ENCODE data around the gene MUS81.
"Not testable (repeated sequence)": the region's sequence is repeated elsewhere in the genome, so short reads cannot be mapped to it uniquely, and the experiment has no call there.

MUS81 gene

GRCh38 chr11:65880027-65880426 is 19.8 kb downstream of the MUS81 start:
- no peak for DNase-seq

DNA sequence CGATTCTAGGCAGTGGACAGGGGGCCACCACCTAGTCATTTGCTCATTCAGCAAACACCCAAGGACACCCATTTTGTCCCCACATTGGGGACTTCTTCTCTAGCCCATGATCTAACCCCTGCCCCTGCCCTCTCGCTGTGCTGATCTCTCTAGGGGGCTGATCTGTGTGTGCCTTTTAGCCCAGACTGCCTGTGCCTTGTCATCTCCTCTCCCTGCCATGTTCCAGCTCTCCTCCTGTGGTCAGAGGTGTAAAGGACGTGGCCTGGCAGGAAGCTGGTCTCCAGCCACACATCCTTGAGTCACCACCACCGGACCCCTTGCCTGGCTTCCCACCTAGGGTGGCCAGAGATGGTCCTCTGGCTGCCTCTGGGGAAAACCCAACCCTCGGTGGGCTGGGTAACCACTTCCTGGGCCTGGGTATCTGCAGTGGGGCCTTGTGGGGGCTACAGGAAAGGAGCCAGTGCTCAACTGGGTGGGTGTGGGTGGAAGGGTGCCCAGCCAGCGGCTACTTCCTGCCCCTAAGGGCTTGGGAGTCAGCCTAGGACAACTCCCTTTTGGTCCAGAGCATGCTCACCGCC is 20.7 kb downstream of the MUS81 start:
- DNase-seq, result peak; percentile 77

DNA sequence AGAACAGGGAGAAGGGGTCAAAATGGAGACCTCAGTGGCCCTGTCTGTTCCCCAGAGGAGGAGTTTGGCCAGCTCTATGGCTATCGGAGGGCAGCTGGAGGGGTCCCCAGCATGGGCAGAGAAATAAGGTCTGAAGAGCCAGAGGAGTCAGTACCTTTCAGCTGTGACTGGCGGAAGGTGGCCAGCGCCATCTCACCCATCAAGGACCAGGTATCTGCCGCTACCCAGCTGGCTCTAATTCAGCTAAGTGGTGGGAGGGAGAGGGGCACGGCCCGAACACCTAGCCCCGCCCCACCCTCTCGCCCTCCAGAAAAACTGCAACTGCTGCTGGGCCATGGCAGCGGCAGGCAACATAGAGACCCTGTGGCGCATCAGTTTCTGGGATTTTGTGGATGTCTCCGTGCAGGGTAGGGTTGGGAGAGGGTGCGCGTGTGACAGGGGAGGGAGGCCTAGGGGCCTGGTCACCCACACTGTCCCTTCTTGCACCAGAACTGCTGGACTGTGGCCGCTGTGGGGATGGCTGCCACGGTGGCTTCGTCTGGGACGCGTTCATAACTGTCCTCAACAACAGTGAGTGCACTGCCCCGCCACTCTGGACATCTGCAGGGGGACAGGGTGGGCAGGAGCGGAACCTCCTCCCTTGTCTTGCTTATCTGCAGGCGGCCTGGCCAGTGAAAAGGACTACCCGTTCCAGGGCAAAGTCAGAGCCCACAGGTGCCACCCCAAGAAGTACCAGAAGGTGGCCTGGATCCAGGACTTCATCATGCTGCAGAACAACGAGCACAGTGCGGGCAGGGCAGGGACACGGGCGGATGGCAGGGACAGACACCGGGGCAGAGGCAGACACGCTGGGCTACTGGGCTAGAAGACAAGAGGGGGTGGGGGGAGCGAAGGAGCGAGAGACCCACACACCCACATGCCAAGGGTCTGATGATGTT is 22.2 kb downstream of the MUS81 start:
- no peak for DNase-seq

- DNase-seq, result no peak
These were observed 23.0 kb downstream of the MUS81 start for GRCh38 chr11:65883058-65883761.

DNA sequence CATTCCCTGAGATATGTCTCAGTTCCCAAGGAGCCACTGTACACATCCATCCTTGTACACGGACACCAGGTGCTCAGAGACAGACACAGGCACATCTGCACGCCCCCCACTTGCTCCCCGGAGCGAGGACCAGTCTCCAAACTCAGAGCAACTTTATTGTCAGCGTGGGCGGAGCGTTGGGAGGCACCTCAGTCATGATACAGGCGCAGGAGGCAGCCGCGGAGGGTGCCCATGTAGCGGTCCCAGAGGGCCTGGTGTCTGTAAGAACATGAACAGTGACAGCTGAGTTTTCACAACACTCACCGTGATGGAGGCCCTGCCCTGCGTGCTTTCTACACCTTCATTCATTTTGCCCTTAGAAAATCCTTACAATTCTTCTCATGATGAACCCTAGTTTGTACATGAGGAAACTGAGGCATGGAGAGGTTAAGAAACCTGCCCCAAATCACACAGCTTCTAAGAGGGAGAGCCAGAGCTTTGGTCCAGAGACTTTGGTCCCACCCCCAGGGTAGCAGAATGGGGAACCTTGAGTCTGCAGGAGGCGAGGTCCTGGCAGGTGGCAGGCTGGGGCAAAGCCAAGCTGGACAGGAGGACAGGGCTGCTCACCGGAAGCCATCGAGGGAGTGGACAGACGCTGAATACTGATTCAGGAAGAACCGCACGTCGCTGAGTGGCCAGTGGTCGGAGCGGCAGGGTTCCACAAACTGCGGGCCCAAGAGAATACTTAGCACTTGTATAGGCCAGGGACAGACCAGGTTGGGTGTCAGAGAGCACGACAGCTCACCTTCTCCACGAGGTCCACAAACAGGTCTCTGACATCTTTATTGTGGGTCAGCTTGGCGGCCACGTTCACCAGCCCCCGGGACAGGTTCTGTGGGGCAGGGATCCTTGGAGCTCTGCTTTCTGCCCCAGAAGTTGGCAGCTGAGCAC is 23.8 kb downstream of the MUS81 start:
- no peak for DNase-seq

DNA sequence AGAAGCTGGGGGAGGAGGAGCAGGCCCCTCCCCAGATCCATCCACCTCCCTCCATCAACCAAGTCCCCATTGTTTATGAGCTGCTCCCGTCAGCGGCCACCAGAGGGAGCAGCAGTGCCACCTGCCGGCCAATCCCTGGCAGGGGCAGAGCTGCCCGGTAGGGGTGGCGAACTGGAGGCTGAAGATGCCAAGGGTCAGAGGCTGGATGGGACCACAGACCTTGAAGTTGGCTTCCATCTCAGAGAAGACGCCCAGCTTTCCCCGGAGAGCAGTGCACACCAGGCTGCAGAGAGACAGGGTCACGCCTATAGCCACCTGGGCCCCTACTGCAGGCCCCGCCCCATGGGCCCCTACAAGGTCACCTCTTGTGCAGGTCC is 24.5 kb downstream of the MUS81 start:
- DNase-seq, result peak; percentile 69

GRCh38 chr11:65885231-65885630 is 25.0 kb downstream of the MUS81 start:
- no peak for DNase-seq

DNA sequence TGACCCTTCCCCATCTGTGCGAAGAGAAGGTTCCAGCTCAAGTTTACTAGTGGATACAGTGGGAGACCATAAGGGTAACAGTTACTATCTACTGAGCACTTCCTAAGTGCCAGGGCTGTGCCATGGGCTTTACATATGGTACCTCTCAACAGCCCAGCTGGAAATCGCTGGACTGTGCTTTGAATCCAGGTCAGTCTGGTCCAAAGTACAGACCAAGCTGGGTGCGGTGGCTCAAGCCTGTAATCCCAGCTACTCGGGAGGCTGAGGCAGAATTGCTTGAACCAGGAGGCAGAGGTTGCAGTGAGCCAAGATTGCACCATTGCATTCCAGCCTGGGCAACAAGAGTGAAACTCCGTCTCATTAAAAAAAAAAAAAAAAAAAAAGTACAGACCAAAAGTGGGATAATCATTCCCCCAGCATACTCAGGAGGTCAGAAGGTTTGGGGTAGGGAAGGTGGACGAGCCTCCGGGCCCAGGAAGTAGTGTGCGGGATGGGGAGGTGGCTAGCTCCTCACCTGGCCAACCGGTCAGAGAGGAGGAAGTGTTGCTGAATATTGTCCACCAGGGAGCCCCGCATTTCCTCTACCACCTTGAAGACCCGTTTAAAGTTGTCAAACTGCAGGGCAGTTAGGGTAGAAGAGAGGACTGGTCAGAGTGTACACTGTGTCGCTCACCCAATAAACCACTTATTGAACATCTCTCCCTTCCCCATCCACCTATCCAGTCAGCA is 25.7 kb downstream of the MUS81 start:
- no peak for DNase-seq

GRCh38 chr11:65886826-65887722 is 26.8 kb downstream of the MUS81 start:
- DNase-seq, result no peak

GRCh38 chr11:65887723-65888162 is 27.5 kb downstream of the MUS81 start:
- no peak for DNase-seq

DNA sequence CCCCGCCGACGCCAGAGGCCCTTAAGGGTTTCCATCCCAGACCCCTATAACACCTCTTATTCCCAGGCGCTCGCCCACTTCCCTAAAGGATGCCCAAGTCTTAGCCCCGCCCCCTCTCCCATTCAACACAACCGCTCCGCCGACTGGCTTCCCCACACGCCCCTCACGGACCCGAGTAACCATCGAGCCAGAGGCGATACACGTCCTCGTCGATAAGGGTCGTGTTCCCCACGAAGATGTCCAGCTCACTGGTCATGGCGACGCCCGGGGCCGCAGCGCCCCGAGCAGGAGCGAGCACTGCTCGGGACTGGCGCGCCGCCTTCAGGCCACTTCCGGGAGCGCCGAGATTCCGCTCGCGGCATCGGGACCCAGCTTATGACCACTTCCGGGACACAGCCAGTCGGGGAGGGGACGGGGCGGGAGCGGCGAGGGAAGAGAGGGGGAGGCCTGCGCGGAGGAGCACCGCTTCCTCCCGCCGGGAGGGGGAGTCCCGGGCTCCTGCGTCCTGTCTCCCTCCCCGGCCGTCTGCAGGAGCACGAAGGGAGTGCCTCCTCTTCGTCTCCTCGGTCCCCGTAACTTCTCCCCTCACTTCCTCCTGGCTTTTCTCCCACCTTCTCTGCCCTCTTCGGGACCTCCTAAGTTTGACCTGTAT is 28.1 kb downstream of the MUS81 start, which contains the start of gene FIBP:
TSS of gene FIBP (minus strand) at position 309 of the 652 bp plus-strand sequence. CDS start at position 256, 53 bp downstream.
- DNase-seq, result peak; percentile 96

GRCh38 chr11:65890324-65891218 is 30.3 kb downstream of the MUS81 start, which contains the start of gene CCDC85B:
Gene CCDC85B (plus strand): TSS chr11:65890673. CDS start chr11:65890784, 111 bp downstream.
- DNase-seq, result peak; percentile 96

GRCh38 chr11:65891219-65892136 is 31.2 kb downstream of the MUS81 start:
- no peak for DNase-seq

DNA sequence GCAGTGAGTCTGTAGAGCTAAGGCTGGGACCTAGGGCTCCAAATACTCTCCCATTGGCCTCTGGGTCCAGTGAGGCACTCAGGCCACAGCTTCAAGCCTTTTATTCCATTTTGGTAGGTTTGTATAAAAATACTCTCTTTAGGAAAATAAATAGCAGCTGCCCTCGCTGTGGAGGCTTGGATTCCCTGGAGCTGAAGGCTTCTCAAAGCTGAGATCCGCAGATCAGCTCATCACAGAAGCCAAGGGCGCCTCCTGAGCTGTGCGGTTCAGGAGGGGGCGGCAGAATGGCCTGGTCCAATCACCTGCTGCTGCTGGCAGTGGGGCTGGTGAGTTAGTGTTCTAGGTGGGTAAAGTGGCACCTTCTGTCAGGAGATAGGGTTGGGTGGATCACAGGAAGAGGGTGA is 31.9 kb downstream of the MUS81 start:
- DNase-seq, result not testable (repeated sequence)

DNA sequence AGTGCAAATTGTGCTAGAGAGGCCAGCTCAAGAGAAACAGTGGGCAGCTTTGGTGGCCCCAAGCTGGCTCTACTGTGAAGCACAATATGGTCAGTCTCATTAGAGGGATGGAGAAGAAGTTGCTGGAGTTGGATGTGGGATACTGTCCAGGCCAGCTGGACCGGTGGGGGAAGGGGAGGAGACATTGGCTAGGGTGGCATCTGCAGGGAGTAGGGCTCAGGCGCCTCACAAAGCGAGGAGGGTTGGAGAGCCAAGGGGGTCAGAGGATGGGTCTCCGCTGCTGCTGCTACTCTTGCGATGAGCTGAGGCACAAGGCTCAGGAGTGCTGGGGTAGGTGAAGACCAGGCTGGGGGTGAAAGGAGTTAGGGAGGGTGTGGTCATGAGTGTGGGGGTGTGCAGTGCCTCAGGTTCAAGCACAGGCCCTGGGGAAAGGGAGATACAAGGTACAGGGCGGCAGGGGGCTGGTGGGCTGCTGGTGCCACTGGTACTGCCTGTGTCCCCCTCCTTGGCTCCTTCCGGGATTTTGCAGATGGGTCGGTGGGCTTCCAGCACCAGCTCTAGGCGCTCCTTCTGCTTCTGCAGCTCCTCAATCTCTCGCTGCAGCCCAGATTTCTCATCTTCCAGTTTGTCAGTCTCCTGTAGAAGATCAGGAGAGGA is 32.6 kb downstream of the MUS81 start:
- DNase-seq, result no peak

DNA sequence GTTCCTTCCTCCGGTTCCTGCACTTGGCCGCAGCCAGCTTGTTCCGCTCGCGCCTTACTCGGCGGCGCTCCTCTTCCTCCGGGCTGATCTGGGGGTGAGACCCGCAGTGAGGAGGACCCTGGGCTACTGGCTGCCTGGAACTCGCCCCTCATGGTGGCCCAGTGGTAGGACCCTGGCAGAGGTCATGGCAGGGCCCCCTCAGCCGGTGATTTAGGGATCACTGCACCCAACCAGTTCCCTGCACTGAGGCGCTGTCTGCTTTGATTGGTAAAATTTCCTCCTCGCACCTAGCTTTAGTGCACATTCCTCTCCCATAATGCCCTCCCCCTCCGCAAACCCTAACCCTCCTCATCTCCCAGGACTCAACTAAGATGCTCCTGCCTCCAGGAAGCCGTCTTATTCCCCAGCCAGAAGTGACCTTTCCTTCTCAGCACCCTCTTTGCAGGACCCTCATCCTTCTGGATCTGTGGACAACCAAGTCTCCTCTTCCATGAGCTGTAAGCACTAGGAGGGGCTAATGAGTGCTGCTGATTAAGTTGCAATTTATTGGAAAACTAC is 33.9 kb downstream of the MUS81 start:
- no peak for DNase-seq

DNA sequence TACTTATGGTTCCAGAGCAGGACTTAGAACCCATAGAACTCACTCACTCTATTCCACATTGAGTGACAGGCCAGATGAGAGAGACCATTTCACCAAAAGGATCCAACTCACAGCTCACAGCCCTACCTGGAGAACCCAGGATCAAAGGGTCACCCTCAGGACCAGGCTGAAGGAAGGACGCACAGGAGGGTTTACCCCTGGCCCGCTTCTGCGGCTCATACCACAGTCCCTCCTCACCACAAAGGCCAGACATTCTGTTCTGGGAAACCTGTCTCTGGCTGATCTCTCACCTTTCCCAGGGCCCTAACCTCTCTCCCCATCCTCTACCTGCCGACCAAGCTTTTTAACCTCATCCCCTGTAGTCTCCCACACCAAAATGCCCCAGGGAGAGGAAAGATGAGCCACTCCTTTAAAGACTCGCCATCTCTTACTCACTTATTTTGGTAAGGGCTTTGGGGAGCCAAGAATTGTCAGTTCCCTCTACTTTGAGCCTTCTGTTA is 35.3 kb downstream of the MUS81 start:
- DNase-seq, result no peak

Data from NK-92 treated with Interleukin-12 subunit alpha and Interleukin-12 subunit beta, amount 100 ng/mL, for 24 hours (cell line).